ENCODE results near the gene PTH1R. TPM values are rescaled to one million over a fixed set of nuclear protein-coding genes. Genes with fewer than 3 reads are reported as not detected.

Gene PTH1R
- polyA plus RNA-seq, 2 of the 4 experiments (the other 2 are of a cell fraction): 0.45 to 0.53 TPM

DNA sequence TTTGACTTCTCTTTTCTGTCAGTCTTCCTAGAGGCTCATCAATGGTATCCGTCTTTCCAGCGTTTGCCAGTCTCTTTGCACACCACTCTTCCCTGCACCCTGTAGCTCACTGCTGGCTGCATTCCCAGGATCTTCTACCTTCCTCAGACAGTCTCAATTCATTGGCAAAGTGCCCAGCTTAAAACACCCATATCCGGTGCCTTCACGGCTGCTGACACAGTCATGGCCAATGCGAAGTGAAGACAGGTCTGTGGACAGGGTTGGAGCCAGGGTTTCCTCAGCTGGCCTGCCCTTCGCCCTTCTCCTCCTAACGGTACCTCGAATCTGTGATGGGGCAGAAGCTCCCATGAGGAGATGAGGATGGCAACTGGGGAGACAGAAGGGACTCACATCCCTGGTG, 36.1 kb downstream of the PTH1R start (continued):
- TF ChIP-seq GATA3 (IDR thresholded peaks at IDR 0.05; ENCODE audit: borderline replicate concordance): no peak

- ATAC-seq (no peak), FAIRE-seq (no peak), DNase-seq (ENCODE audit: low read depth in 1 of 2, low spot score in 1 of 2) (no peak)
- TF ChIP-seq RNF2 (IDR thresholded peaks at IDR 0.05; ENCODE audit: borderline replicate concordance, low read depth): no peak
- no peak for TF ChIP-seq JUNB (IDR thresholded peaks at IDR 0.05)
- no peak for TF ChIP-seq ESRRA (IDR thresholded peaks at IDR 0.05; ENCODE audit: borderline replicate concordance, low read length)
- TF ChIP-seq SREBF2 (IDR thresholded peaks at IDR 0.05): no peak
- no peak for TF ChIP-seq MAFK (IDR thresholded peaks at IDR 0.05; ENCODE audit: partially characterized antibody)
- TF ChIP-seq ZC3H11A (IDR thresholded peaks at IDR 0.05): no peak
- TF ChIP-seq MYC (IDR thresholded peaks at IDR 0.05; ENCODE audit: borderline replicate concordance, low read length): no peak
- no peak for TF ChIP-seq FOXS1 (CRISPR knock-in tag; IDR thresholded peaks at IDR 0.05)
- no peak for TF ChIP-seq HES2 (IDR thresholded peaks at IDR 0.05)
- no peak for TF ChIP-seq EHF (CRISPR knock-in tag; IDR thresholded peaks at IDR 0.05)
- TF ChIP-seq RAD21 (conservative IDR thresholded peaks at IDR 0.05 in 1 of 2, IDR thresholded peaks at IDR 0.05 in 1 of 2): no peak
- TF ChIP-seq EP300 (IDR thresholded peaks at IDR 0.05): no peak
- no peak for TF ChIP-seq CEBPB (IDR thresholded peaks at IDR 0.05)
- no peak for TF ChIP-seq ELK1 (IDR thresholded peaks at IDR 0.05; ENCODE audit: low read depth, low read length)
- no peak for TF ChIP-seq HOXA7 (CRISPR knock-in tag; IDR thresholded peaks at IDR 0.05)
- TF ChIP-seq, protein P1, sequence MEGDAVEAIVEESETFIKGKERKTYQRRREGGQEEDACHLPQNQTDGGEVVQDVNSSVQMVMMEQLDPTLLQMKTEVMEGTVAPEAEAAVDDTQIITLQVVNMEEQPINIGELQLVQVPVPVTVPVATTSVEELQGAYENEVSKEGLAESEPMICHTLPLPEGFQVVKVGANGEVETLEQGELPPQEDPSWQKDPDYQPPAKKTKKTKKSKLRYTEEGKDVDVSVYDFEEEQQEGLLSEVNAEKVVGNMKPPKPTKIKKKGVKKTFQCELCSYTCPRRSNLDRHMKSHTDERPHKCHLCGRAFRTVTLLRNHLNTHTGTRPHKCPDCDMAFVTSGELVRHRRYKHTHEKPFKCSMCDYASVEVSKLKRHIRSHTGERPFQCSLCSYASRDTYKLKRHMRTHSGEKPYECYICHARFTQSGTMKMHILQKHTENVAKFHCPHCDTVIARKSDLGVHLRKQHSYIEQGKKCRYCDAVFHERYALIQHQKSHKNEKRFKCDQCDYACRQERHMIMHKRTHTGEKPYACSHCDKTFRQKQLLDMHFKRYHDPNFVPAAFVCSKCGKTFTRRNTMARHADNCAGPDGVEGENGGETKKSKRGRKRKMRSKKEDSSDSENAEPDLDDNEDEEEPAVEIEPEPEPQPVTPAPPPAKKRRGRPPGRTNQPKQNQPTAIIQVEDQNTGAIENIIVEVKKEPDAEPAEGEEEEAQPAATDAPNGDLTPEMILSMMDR (IDR thresholded peaks at IDR 0.05): no peak
- TF ChIP-seq RARB (CRISPR knock-in tag; IDR thresholded peaks at IDR 0.05): no peak
- no peak for TF ChIP-seq CHD4 (IDR thresholded peaks at IDR 0.05; ENCODE audit: borderline replicate concordance)
- ChIA-PET CTCF (interaction anchor here (1.3 to 3.7 kb wide), 7 partner anchors 9 to 213 kb away, joined by 3 to 18 read pairs (median 4); no protein-coding TSS in a partner anchor), POLR2A (no interaction called here)
- no peak overlapping the region for H3K4me3 ChIP-seq
- peaks cover 10% of the 10 kb centered on the region for H3K4me1 ChIP-seq
- no peaks in the 10 kb centered on the region for H3K9me3 ChIP-seq
- no peak overlapping the region for H3K27ac ChIP-seq
- WGBS (ENCODE audit: missing lambda C conversion rate): 96% methylated on average over 7 of the region's 7 CpGs
- H3K4me2 ChIP-seq: no peak overlapping the region
Observed at GRCh38 chr3:46914849-46915248, 37.3 kb downstream of the PTH1R start.

DNA sequence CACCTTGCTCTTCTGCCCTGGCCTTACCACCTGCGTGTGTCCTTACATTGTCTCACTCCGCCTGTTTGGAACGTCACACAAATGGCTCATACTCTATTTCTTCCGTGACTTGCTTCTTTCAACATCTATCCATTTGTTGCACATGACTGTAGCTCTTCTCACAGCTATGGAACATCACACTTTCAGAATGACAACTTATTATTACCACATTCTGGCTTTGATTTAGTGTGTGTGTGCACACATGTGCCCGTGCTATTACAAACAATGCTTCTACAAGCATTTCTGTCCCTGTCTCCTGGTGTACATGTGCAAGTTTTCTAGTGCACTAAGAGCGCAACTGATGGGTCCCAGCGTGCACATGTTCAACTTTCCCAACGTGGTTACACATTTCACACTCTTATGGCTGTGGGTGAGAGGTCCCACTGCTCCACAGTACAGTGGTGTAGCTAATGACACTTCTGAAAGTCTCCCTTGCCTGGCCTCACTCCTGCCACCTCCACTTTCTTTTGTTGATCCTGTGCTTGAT, 37.8 kb downstream of the PTH1R start:
- Histone ChIP-seq H3K27ac (no peak overlapping the region), H3K4me1 (peaks cover 8% of the 10 kb centered on the region), H3K4me2 (no peak overlapping the region), H3K4me3 (no peak overlapping the region), H3K9me3 (no peaks in the 10 kb centered on the region)
- WGBS (ENCODE audit: missing lambda C conversion rate): 96% methylated on average over 8 of the region's 8 CpGs
- no peak for ATAC-seq
- ChIA-PET CTCF (interaction anchor here (1.3 to 1.7 kb wide), 4 partner anchors 8 to 213 kb away, joined by 3 to 4 read pairs (median 4); no protein-coding TSS in a partner anchor), POLR2A (no interaction called here)
- no peak for FAIRE-seq
- no peak for DNase-seq (ENCODE audit: low read depth in 1 of 2, low spot score in 1 of 2)
- TF ChIP-seq HDAC2 (IDR thresholded peaks at IDR 0.05) (no peak), KDM5A (IDR thresholded peaks at IDR 0.05) (no peak), USF2 (IDR thresholded peaks at IDR 0.05) (no peak)
